HG03159 (cell line): ENCODE measurements around the gene CD151.
A peak's percentile ranks its signal among the peaks of the same experiment; 100 is the strongest.

Experiments used
- ATAC-seq: cut with Tn5 transposase; IDR thresholded peaks from one replicate; pipeline ENCODE4 v1.9.1; 2021; ENCODE audit warnings: mild to moderate bottlenecking, moderate library complexity; ENCODE audit not compliant: unreplicated experiment

The CD151 gene

DNA sequence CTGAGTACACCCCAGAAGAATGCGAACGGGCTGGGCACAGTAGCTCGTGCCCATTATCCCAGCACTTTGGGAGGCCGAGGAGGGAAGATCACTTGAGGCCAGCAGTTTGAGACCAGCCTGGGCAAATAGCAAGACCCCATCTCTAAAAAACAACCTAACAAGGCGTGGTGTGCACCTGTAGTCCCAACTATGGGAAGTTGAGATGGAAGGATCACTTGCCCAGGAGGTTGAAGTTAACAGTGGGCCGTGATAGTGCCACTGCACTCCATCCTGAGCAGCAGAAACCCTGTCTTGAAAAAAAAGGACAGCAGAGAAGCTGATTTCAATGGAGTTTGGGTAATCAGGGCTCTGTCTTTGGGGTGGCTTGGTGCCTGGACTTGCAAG is 19.7 kb upstream of the CD151 start:
- no peak for ATAC-seq

DNA sequence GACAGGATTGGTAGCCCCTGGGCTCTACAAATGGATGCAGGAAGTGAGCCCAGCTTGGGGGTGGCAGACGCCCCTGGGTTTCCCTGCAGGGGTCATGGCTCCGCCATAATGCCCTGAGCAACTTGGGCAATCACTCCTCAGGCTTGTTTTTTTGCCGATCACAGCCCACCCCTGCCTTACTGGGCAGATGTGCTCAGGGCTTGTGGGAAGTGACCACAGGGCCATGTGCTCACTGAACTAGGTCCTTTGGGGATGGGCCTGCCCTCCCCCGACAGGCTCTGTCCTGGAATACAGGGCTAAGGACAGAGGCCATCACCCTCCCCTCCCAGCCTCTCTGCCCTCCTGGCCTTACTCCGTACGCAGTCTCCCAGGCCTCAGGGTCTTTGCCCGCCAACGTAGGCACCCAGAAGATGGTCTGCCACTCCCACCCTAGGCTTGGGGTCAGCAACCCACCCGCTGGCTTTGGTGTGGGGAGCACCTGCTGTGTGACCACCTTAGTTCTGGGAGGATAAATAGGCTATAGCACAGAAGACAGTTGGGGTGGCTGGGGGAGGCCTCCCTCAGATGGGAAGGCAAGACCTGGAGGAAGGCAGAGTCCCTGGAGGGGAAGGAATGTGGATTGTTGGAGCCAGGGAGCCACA is 19.2 kb upstream of the CD151 start:
- no peak for ATAC-seq

DNA sequence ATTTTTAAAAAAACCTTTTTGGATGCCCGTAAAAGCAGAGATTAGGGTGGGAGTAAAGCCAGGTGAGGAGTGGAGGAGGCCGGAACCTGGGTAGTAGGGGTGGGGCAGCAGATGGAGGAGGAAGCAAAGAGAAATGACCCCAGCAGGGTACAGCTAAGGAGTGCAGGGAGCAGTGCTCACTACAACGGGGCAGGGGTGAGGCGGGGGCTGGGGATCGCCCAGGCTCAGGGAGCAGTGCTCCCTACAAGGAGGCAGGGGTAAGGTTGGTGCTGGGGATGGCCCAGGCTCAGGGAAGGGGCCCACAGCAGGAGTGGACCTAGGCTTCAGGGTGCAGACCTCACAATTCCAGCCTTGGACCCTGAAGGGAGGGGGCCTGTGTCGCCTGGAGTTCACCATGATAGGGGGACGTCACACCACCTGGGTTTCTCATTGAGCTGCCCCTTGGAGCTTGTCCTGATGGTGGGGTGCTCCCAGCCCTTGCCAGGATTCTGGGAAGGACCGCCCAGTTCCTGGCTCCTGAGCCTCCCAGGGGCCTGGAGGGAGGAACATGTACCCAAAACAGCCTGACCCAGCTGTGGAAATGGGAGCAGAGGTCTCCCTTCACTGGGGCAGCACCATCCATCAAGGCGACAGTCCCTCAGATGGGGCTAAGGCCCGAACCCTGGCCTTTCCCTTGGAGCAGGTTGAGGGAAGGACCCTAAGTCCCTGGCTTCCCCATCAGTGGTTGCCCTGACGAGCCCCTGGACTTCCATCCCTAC is 16.9 kb upstream of the CD151 start:
- no peak for ATAC-seq

DNA sequence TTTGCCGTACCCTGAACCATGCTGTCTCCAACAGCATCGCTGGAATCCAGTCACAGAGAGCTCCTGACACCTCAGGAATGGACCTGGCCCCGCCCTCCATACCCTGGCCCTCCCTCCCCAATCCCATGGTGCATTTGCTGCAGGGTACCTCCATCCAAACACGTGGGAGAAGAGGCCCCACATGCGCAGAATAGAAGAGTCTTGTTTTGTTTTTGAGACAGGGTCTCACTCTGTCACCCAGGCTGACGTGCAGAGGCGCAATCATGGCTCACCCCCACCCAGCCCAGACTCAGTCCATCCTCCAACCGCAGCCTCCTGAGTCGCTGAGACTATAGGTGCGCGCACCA is 16.3 kb upstream of the CD151 start:
- ATAC-seq = no peak

DNA sequence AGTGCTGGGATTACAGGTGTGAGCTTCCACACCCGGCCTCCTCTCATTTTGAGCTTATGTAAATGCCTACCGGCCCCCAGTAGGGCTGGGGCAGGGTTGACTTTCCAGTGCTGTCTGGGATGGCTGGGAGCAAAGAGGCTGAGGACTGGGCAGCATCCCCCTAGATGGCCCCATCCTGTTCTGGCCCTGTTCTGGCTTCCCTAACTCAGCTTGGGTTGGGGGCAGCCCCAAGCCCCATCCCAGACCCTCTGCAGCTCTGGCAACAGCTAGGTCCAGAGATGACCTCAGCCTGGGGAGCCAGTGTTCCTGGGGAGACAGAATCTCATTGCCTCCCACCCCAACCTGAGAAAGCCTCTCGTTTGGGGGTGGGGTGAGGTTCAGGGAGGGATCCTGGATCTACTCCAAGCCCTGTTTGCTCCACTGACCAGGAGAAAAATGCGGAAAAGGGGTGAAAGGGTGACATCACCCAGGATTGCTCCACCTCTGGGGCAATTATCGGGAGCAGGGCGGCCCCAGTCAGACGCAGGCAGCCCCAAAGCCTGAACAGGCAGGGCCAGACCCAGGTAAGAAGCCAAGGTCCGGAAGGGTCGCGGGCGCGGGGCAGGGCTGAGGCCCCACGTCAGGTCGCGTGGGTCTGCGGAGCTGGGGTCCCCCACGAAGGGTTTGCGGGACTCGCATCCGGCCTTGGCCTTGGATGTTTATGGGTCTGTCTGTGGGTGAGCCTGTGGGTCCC is 14.2 kb upstream of the CD151 start, which contains the start of gene PNPLA2:
TSS of gene PNPLA2 (plus strand) at position 519 of the 733 bp plus-strand sequence. CDS start 805 bp downstream, outside the sequence.
- no peak for ATAC-seq

DNA sequence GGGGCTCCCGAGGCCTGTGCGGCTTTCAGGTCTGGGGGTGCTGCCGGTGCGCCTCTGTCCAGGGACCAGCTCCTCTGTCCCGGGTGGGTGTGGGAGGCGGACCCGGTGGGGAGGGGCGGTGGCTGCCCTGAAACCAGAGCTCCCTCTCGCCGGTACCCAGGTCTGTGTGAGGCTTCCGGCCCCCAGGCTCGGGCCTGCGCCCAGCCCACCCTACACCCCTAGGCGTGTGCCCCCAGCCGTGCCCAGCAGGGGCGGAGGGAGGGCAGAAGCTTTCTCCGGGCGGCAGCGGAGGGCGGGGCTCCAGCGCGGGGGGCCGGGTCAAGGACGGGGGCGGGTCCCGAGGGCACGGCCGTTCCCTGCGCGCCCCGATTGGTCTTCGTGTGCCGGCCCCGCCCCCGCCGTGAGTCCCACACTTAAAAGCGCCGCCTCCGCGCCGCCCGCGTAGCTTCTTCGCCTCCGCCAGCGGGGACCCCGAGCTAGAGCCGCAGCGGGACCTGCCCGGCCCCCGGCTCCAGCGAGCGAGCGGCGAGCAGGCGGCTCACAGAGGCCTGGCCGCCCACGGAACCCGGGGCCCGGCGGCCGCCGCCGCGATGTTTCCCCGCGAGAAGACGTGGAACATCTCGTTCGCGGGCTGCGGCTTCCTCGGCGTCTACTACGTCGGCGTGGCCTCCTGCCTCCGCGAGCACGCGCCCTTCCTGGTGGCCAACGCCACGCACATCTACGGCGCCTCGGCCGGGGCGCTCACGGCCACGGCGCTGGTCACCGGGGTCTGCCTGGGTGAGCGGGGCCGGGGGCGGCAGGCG is 13.4 kb upstream of the CD151 start:
- peak; percentile 54 for ATAC-seq

DNA sequence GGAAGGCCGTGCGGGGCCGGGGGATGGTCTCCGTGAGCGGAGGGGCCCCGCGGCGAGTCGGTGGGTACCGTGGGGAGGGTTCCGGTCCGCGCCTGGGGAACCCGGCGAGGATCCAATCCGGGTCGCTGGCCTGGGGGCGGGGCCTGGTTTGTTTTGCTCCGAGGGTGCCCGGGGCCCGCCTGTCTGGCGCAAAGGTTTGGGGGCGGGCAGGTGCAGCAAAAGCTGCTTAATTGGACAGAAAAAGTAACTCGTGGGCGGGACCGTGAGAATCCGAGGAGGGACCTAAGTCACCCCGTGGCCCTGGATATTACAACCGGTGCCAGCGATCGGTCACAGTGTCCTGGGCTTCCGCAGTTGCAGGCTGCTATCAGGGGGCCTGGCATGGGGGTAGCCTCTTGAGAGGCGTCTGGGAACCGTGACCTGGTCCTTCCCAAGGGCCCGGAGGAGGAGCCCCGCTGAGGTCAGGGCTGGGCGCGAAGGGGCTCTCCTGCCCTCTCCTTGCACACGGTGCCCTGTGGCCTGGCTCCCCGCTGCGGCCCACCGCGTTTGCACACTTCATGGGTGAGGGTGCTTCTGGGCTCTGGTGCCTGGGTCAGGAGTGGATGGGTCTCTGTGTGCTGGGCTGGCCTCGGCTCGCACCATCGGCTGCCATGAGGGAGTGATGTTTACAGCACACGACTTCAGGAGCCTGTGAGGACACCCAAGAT is 12.7 kb upstream of the CD151 start:
- ATAC-seq = peak; percentile 60

DNA sequence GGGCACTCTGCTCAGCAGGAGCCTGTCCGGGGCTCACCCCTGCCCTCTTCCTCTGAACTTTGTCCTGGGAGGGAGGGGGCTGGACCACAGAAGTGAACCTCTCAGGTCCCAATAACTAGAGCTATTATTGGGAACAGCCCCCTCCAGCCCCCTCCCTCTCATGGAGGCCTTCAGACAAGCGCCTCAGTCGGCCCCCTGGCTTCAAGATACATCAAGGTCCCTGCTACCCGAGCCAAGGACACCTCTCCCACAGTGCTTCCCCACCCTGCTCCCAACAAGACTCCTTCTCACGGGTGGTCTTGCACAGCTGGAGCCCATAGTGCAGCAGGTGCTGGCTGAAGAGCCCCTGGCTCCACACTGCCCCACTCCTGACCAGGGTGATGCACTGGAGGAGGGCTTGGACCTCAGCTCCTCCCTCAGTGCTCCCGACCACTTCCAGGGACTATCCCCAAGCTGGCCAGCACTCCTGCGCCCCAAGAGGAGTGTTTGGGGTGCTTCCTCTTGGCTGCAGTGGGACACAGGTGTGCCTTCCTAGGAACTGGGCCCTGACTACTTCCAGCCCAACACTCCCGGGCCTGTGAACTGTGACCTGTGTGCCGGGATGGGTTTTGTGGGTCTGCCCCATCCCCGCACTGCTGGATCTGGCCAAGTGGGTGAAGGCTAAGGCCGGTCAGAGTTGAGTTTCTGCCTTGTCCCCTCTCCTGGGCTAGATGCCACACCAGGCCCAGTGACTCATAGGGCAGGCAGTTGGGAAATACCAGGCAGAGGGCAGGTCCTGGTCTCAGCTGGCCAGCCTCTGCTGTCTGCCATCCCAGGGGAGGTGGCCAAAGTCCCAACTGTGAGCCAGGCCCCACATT is 11.9 kb upstream of the CD151 start:
- ATAC-seq = no peak

DNA sequence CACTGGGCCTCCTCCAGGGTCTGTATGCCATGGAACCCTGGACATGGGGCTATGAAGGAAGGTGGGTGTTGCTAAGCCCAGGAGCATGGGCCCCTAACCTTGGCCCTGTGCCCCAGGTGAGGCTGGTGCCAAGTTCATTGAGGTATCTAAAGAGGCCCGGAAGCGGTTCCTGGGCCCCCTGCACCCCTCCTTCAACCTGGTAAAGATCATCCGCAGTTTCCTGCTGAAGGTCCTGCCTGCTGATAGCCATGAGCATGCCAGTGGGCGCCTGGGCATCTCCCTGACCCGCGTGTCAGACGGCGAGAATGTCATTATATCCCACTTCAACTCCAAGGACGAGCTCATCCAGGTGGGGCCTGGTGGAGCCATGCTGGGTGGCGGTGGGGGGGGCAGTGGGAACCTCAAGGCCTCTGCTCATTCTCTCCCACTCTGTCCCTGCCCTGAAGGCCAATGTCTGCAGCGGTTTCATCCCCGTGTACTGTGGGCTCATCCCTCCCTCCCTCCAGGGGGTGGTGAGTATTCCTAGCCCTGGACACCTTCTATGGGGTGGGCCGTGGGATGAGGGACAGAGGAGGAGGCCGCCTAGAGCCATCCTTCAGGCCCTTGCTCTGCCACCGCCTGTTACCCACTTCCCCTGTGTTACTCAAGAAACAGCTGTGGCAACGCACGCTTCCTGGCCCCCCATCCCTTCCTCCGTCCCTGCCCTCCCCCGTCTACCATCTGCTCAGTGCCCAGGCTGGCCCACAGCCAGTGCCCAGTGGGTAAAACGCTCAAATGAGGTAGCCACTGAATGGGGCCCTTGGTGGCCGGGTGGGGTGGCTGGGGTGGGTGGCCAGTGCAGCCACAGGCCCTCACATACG is 11.0 kb upstream of the CD151 start:
- no peak for ATAC-seq

DNA sequence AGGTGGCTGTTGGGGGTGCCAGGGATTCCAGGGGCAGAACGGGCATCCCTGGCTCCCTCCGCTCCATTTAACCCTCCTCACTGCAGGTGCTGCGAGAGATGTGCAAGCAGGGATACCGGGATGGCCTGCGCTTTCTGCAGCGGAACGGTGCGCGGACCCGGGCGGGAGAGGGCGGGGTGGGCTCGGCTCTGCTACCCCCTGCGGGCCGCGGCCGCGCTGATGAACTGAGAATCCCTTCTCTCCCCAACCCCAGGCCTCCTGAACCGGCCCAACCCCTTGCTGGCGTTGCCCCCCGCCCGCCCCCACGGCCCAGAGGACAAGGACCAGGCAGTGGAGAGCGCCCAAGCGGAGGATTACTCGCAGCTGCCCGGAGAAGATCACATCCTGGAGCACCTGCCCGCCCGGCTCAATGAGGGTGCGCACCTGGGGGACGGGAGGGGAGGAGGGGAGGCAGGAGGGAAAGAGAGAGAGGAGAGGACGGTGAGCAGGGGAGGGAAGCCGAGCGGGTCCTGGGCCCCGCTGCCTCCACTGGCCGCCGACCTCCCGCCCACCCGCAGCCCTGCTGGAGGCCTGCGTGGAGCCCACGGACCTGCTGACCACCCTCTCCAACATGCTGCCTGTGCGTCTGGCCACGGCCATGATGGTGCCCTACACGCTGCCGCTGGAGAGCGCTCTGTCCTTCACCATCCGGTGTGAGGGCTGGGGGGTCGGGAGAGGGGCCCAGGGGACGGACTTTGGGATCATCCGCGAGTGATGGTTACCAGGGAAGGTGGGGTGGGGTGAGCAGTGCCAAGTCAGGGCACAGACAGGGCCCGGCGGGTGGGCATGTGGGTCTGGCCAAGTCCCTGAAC is 9.1 kb upstream of the CD151 start:
- ATAC-seq = no peak

DNA sequence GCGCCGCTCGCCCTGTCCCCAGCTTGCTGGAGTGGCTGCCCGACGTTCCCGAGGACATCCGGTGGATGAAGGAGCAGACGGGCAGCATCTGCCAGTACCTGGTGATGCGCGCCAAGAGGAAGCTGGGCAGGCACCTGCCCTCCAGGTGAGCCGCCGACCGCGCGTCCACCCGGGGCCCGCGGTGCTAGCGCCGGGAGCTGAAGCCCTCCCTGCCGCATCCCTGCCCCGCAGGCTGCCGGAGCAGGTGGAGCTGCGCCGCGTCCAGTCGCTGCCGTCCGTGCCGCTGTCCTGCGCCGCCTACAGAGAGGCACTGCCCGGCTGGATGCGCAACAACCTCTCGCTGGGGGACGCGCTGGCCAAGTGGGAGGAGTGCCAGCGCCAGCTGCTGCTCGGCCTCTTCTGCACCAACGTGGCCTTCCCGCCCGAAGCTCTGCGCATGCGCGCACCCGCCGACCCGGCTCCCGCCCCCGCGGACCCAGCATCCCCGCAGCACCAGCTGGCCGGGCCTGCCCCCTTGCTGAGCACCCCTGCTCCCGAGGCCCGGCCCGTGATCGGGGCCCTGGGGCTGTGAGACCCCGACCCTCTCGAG is 8.4 kb upstream of the CD151 start:
- no peak for ATAC-seq

DNA sequence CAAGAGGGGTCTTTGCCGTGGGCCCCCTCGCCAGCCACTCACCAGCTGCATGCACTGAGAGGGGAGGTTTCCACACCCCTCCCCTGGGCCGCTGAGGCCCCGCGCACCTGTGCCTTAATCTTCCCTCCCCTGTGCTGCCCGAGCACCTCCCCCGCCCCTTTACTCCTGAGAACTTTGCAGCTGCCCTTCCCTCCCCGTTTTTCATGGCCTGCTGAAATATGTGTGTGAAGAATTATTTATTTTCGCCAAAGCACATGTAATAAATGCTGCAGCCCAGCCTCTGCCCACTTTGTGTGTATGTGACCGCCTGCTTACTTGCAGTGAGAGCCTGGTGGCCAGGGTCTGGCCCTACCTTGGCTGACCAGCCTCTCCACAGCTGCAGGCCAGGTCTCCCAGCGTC is 7.8 kb upstream of the CD151 start:
- ATAC-seq = no peak

DNA sequence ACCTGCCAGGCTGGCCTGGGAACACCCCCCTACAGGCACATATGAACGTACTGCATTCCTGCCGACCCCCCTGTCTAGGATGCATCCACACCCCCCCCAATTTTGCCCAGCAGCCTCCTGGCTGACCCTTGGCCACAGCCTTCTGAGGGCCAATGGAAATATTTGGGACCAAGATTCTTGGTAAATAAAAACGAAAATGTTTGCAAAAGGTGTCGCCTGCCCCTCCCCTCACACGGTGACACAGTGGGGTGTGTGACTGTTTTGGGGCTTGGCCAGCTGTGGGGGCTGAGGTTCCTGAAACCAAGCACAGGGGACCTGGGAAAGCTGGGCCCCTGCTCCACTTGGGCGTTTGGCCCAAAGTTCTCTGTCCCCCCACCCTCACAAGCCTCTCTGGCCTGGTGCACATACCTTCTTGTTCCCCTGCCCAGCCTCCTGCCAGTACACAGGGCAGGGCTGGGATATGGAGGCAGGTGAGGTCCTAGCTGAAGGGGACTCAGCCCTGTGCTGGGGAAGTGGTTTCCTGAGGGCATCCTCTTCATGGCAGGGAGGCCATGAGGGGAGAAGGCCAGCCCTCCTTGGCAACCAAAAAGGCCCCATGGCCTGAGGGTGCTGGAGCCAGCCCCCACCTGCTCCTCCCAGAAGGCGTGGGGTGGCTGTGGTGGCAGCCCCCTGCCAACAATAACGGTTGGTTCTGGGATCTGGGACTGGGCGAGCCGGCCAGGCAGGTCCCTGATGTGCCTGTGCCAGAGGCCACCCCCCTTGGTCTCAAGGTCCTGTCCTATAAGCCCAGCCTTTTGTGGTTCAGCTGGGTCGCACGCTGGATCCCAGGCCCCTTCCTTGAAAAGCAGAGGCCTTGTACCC is 7.2 kb upstream of the CD151 start:
- ATAC-seq = no peak

DNA sequence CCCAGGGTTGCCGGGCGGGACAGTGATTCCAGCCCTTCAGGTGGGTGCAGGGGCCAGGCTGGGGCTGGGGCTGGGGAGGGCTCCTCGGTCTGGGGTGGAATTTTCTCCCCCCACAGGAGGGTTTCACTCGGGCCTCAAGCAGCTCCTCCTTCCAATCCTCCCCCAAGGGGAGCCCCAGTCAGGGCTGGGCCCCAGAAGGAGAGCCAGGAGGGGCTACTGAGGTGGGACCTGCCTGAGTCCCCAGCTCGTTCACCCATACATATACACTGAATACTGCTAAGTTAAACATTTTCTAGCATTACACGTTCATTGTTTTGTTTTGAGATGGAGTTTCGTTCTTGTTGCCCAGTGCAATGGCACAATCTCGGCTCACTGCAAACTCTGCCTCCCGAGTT is 6.5 kb upstream of the CD151 start:
- ATAC-seq = no peak

DNA sequence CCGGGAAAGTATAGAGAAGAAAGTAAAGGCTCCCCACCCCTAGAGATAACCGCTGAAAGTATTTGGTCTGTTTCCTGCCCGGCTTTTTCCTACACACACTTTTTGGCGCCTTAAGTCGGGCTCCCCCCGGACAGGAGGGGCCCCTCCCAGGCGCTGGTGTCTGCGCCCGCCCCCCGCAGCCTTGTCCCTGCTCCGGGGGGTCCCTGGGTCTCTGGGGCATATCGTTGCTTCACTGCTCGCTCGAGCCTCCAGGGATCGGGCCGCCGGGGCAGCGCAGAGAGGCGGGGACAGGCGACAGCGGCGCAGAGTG is 6.0 kb upstream of the CD151 start:
- ATAC-seq = no peak

DNA sequence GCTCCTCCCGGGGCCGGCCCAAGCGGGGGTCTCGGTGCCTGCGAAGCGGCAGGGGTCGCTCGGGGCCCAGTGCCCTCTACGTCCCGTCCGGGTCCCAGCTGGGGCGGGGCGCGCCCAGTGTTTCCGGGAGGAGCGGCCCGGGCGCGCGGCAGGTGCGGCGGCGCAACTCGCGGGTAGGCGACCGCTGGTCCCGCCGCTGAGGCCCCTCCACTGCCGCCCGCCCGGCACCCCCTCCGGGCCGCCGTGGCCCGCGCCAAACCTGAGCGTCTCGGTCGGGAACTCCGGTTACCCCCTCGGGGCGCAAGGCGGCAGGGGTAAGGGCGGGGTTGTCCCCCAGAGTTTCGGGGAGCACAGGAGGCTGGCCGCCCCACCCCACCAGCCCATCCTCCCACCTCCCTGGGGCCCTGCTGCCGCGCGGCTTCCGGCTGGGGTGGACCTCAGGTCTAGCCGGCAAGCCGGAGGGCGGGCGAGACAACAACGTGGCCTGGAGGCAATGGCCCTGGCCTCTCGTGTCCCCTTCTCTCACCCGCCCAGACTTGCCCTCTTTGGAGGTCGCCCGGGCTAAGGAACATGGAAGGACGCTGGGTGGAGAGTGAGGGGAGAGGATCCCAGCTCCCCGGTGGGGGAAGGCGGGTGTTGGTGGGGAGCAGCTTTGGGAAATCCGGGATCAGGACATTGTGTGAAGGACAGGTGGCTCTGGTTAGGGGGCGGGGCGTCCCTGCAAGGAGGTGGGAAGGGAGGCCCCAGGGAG is 5.4 kb upstream of the CD151 start:
- ATAC-seq = no peak
